Retina (tissue), 1 donor: Measurements from ENCODE around the gene CRYM.
A peak's percentile ranks its signal among the peaks of the same experiment; 100 is the strongest.
"Not testable (repeated sequence)": the region's sequence is repeated elsewhere in the genome, so short reads cannot be mapped to it uniquely, and the experiment has no call there.

ENCODE experiments used
- DNase-seq: peaks from one replicate; pipeline ENCODE4 v3.0.0-alpha.2; 2016

The CRYM gene

GRCh38 chr16:21277045-21277926, 804 bp downstream of the CRYM start:
- DNase-seq: no peak

- DNase-seq: no peak
These were observed 2.0 kb downstream of the CRYM start for GRCh38 chr16:21276090-21276489.

- no peak for DNase-seq
These were observed 2.6 kb downstream of the CRYM start for GRCh38 chr16:21275529-21275928.

- no peak for DNase-seq
These were observed 3.8 kb downstream of the CRYM start for GRCh38 chr16:21274172-21274726.

- DNase-seq: not testable (repeated sequence)
These were observed 5.3 kb downstream of the CRYM start for GRCh38 chr16:21272763-21273162.

- DNase-seq: no peak
These were observed 5.8 kb downstream of the CRYM start for GRCh38 chr16:21272253-21272652.

- no peak for DNase-seq
These were observed 9.9 kb downstream of the CRYM start for GRCh38 chr16:21268236-21268635.

- DNase-seq: no peak
These were observed 10.8 kb downstream of the CRYM start for GRCh38 chr16:21267298-21267697.

GRCh38 chr16:21265104-21265837, 12.8 kb downstream of the CRYM start:
- DNase-seq: no peak

- no peak for DNase-seq
These were observed 13.5 kb downstream of the CRYM start for GRCh38 chr16:21264571-21265036.

- peak; percentile 58 for DNase-seq
These were observed 14.2 kb downstream of the CRYM start for GRCh38 chr16:21263640-21264570.

- no peak for DNase-seq
These were observed 15.1 kb downstream of the CRYM start for GRCh38 chr16:21262779-21263639.

- no peak for DNase-seq
These were observed 17.0 kb downstream of the CRYM start for GRCh38 chr16:21260870-21261791.

- no peak for DNase-seq
These were observed 20.8 kb downstream of the CRYM start for GRCh38 chr16:21257284-21257683.

GRCh38 chr16:21256636-21257035, 21.5 kb downstream of the CRYM start:
- DNase-seq: no peak

GRCh38 chr16:21253470-21253869, 24.6 kb downstream of the CRYM start:
- no peak for DNase-seq

- no peak for DNase-seq
These were observed 27.8 kb downstream of the CRYM start for GRCh38 chr16:21250072-21250923.

- not testable (repeated sequence) for DNase-seq
These were observed 29.9 kb downstream of the CRYM start for GRCh38 chr16:21248179-21248578.

GRCh38 chr16:21244518-21245215, 33.4 kb downstream of the CRYM start:
- no peak for DNase-seq
